HepG2 (cell line): ENCODE data around the gene PLPPR3. TPM values are rescaled to one million over a fixed set of nuclear protein-coding genes. Genes with fewer than 3 reads are reported as not detected.

Source experiments
- ATAC-seq: fragments of 200-7000 bp; cut with Tn5 transposase; 3 replicates; pipeline ENCODE4 v1.9.1; 2020; ENCODE audit warnings: mild to moderate bottlenecking, moderate library complexity
- BruUV-seq: library from RNA; stranded (reverse); fragments of 400-500 nt; replicated peaks from 2 replicates; lab custom pipeline; 2021; lab: Mats Ljungman, UMichigan
- CTCF ChIA-PET: fragments of 300-600 bp; formaldehyde crosslinking; extraction: SDS; loops from one replicate; lab custom pipeline; 2021; ENCODE audit warnings: low total read pairs, inconsistent platforms, low intra/inter-chr PET ratio; lab: Yijun Ruan, JAX
- POLR2A ChIA-PET: fragments of 350-600 bp; sonication (Branson Sonifier 250); formaldehyde crosslinking; loops from one replicate; lab custom pipeline; 2020; ENCODE audit warnings: antibody characterized with exemption, inconsistent platforms; lab: Yijun Ruan, JAX
- DNase-seq: peaks from one replicate; pipeline ENCODE4 v3.0.0-alpha.2; 2015; ENCODE audit warnings: low spot score
- FAIRE-seq: peaks from 3 replicates; lab custom pipeline; 2011; peaks lifted over from hg19 to GRCh38; lab: Jason Lieb, UNC
- H2AFZ ChIP-seq: one replicate; pipeline ENCODE4 v1.6.1; 2011; ENCODE audit warnings: low read length, inconsistent platforms
- H3K27ac ChIP-seq: fragments of 300-600 bp; 3 replicates; pipeline ENCODE4 v1.8.0; 2011; ENCODE audit warnings: mixed run types, mild to moderate bottlenecking, mixed read lengths, low read length, inconsistent platforms; ENCODE audit not compliant: insufficient read depth; ENCODE audit errors: extremely low read length
- H3K27me3 ChIP-seq, 2 experiments: fragments of 200-600 bp in 1 of 2; 2 replicates in 1 of 2; 3 replicates in 1 of 2; pipeline versions ENCODE4 v1.6.0 to v1.8.0; 2011; ENCODE audit warnings: low read length in 2 of 2, mild to moderate bottlenecking in 2 of 2, moderate library complexity in 2 of 2, inconsistent platforms in 1 of 2; ENCODE audit not compliant: insufficient read depth in 2 of 2, control insufficient read depth in 1 of 2
- H3K36me3 ChIP-seq, 2 experiments: fragments of 200-600 bp in 1 of 2; replicated peaks in 1 of 2; 2 replicates in 1 of 2; 3 replicates in 1 of 2; pipeline versions ENCODE4 v1.5.1 to v1.8.0; 2011; ENCODE audit warnings: low read length in 2 of 2, inconsistent platforms in 1 of 2; ENCODE audit not compliant: insufficient read depth in 2 of 2, control insufficient read depth in 1 of 2
- H3K4me1 ChIP-seq: 2 replicates; pipeline ENCODE4 v1.5.1; 2012; ENCODE audit warnings: low read length, inconsistent platforms; ENCODE audit not compliant: insufficient read depth
- H3K4me2 ChIP-seq: 2 replicates; pipeline ENCODE4 v1.6.0; 2011; ENCODE audit warnings: low read depth, low read length, inconsistent platforms
- H3K4me3 ChIP-seq, 3 experiments: fragments of 200-600 bp in 1 of 3; sonication (generic), shearing (Covaris generic) in 1 of 3; replicated peaks in 1 of 3; 2 replicates each; pipeline ENCODE4 v1.5.1; 2011 to 2016; ENCODE audit warnings: low read length in 3 of 3, inconsistent platforms in 2 of 3, low read depth in 2 of 3, mild to moderate bottlenecking in 2 of 3, control low read depth in 1 of 3, mixed read lengths in 1 of 3; ENCODE audit not compliant: insufficient read depth in 1 of 3
- H3K79me2 ChIP-seq: one replicate; pipeline ENCODE4 v1.6.1; 2011; ENCODE audit warnings: low read length, inconsistent platforms; ENCODE audit not compliant: insufficient read depth
- H3K9ac ChIP-seq: 2 replicates; pipeline ENCODE4 v1.6.0; 2011; ENCODE audit warnings: mild to moderate bottlenecking, low read depth, low read length, inconsistent platforms; ENCODE audit not compliant: insufficient read depth
- H3K9me3 ChIP-seq: 2 replicates; pipeline ENCODE4 v1.5.1; 2012; ENCODE audit warnings: mild to moderate bottlenecking, low read length
- H4K20me1 ChIP-seq: 2 replicates; pipeline ENCODE4 v1.6.0; 2011; ENCODE audit warnings: inconsistent platforms, mild to moderate bottlenecking, low read length, moderate library complexity; ENCODE audit not compliant: insufficient read depth
- AGO2 ChIP-seq: fragments of 200-400 bp; formaldehyde crosslinking; optimal IDR thresholded peaks from 2 replicates; pipeline ENCODE3; 2017; ENCODE audit warnings: mild to moderate bottlenecking, low read depth, low read length, moderate library complexity
- CENPBD1 ChIP-seq: sonication (generic); formaldehyde crosslinking; IDR thresholded peaks from 2 replicates; pipeline ENCODE4 v1.8.0; 2022; ENCODE audit warnings: missing genetic modification reagents, low read depth, mild to moderate bottlenecking, borderline replicate concordance
- CHD2 ChIP-seq: IDR thresholded peaks from 2 replicates; pipeline ENCODE4 v1.6.1; 2011; ENCODE audit warnings: low read depth, low read length, improper control_type of control experiment
- HINFP ChIP-seq: sonication (generic); formaldehyde crosslinking; IDR thresholded peaks from 2 replicates; pipeline ENCODE4 v1.4.0; 2020; ENCODE audit warnings: low read depth, mild to moderate bottlenecking, missing genetic modification reagents
- MYPOP ChIP-seq: sonication (generic); formaldehyde crosslinking; IDR thresholded peaks from 2 replicates; pipeline ENCODE4 v1.8.1; 2023; ENCODE audit warnings: mild to moderate bottlenecking, moderate library complexity, missing genetic modification reagents
- POLR2AphosphoS2 ChIP-seq: IDR thresholded peaks from 2 replicates; pipeline ENCODE4 v1.6.1; 2011; ENCODE audit warnings: low read depth, low read length, improper control_type of control experiment
- RBM22 ChIP-seq: fragments of 200-400 bp; formaldehyde crosslinking; optimal IDR thresholded peaks from 2 replicates; pipeline ENCODE3; 2017; ENCODE audit warnings: mild to moderate bottlenecking, low read length, moderate library complexity
- RBM39 ChIP-seq: fragments of 200-400 bp; formaldehyde crosslinking; IDR thresholded peaks from one replicate; pipeline ENCODE4 v1.6.1; 2018; ENCODE audit warnings: antibody characterized with exemption, mild to moderate bottlenecking, low read depth, low read length; ENCODE audit not compliant: poor library complexity, severe bottlenecking
- SSRP1 ChIP-seq: IDR thresholded peaks from 2 replicates; pipeline ENCODE4 v1.6.1; 2016; ENCODE audit warnings: control low read depth
- ZBTB38 ChIP-seq: sonication (generic); formaldehyde crosslinking; IDR thresholded peaks from 2 replicates; pipeline ENCODE4 v1.5.1; 2020; ENCODE audit warnings: mild to moderate bottlenecking, missing genetic modification reagents
- ZNF331 ChIP-seq: sonication (generic); formaldehyde crosslinking; IDR thresholded peaks from 2 replicates; pipeline ENCODE4 v1.4.0; 2020; ENCODE audit warnings: missing genetic modification reagents
- ZNF414 ChIP-seq: sonication (generic); formaldehyde crosslinking; IDR thresholded peaks from 2 replicates; pipeline ENCODE4 v1.5.0; 2020; ENCODE audit warnings: missing genetic modification reagents
- ZNF564 ChIP-seq: sonication (generic); formaldehyde crosslinking; IDR thresholded peaks from 2 replicates; pipeline ENCODE4 v1.8.1; 2023; ENCODE audit warnings: mild to moderate bottlenecking, missing genetic modification reagents
- ZNF740 ChIP-seq: sonication (generic); formaldehyde crosslinking; IDR thresholded peaks from 2 replicates; pipeline ENCODE4 v1.4.0; 2020; ENCODE audit warnings: missing genetic modification reagents
- ZNF879 ChIP-seq: sonication (generic); formaldehyde crosslinking; IDR thresholded peaks from 2 replicates; pipeline ENCODE4 v1.8.1; 2023; ENCODE audit warnings: missing genetic modification reagents
- WGBS: methylation state at CpG from one replicate; pipeline ENCODE4 v1.1.6; 2017; ENCODE audit warnings: low lambda C conversion rate; 5-methylcytosine and 5-hydroxymethylcytosine counted together
- in situ Hi-C: cut with HindIII; loops from 2 replicates; pipeline ENCODE4 v1.10.0; 2017; ENCODE audit warnings: low pct_unique_long_range_greater_than_20kb; ENCODE audit not compliant: extremely low pct_ligation_motif_present
- intact Hi-C: fragments of 100-400 bp; cut with micrococcal nuclease; formaldehyde crosslinking; loops from one replicate; pipeline ENCODE4 v1.10.0; 2022; ENCODE audit not compliant: unreplicated experiment
- polyA plus RNA-seq, 8 experiments: library from polyadenylated mRNA; depleted of rRNA in 3 of 8; stranded (reverse) in 7 of 8; unstranded in 1 of 8; fragments of >200 nt; fragmentation: Illumina TruSeq in 4 of 8; extraction: Trizol in 4 of 8; gene quantifications; 2 replicates each; pipeline versions ENCODE4 v1.2.1 to v1.2.3, GENCODE V29; 2011 to 2016; ENCODE audit warnings: low read depth in 4 of 8, missing spikeins in 1 of 8, mixed read lengths in 1 of 8; ENCODE audit not compliant: insufficient read depth in 1 of 8
- total RNA-seq, 5 experiments: library from RNA; depleted of rRNA; stranded (reverse); fragments of >200 nt; fragmentation: Illumina TruSeq; extraction: Trizol; gene quantifications; 2 replicates each; pipeline ENCODE4 v1.2.3, GENCODE V29; 2016; ENCODE audit warnings: low read depth in 1 of 5
- TF ChIP-seq, protein P1 (sequence below): sonication (generic); formaldehyde crosslinking; IDR thresholded peaks from 2 replicates; pipeline ENCODE4 v1.4.0; 2020; ENCODE audit warnings: missing genetic modification reagents
- TF ChIP-seq, protein P2 (sequence below): fragments of 450-650 bp; IDR thresholded peaks from 2 replicates; pipeline ENCODE4 v1.6.1; 2017

Gene PLPPR3
- total and polyA plus RNA-seq, 2 of the 13 experiments (the other 11 are each of a cell fraction or from before 2014, with no cell fraction given), result 0.07 to 0.16 TPM

DNA sequence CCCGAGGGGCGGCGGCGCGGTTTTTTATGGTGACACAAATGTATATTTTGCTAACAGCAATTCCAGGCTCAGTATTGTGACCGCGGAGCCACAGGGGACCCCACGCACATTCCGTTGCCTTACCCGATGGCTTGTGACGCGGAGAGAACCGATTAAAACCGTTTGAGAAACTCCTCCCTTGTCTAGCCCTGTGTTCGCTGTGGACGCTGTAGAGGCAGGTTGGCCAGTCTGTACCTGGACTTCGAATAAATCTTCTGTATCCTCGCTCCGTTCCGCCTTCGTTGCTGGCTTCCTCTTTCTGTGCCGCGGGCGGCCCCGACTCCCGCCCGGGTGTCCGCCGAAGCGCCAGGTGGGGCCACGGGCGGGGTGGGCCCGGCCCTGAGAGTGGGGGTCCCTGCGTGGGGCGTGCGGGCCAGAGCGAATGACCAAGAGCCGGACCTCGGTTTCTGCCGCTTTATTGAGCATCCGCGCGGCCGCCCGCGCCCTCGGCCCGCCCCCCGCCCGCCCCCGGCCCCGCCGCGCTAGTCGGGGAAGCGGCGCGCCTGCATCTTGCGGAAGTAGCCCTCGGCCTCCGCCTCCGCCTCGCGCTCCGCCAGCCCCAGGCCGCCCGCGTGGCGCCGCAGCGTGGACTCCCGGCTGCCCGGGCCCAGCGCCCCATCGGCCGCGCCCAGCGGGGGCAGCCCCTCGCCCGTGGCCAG lies 9.6 kb downstream of the PLPPR3 start:
- peaks cover 22 to 46% of the 10 kb centered on the region in 2 experiments; a peak in 4 of 5 replicates for H3K36me3 ChIP-seq
- no peak overlapping the region for H3K9ac ChIP-seq
- H2AFZ ChIP-seq, result no peak overlapping the region
- no TSS peak for BruUV-seq
- H4K20me1 ChIP-seq, result peaks cover 38% of the 10 kb centered on the region
- in situ Hi-C loops (no loop called here), intact Hi-C loops (no loop called here)
- H3K4me3 ChIP-seq, result no peak overlapping the region
- no peaks in the 10 kb centered on the region for H3K9me3 ChIP-seq
- DNase-seq, result no peak
- H3K4me1 ChIP-seq, result no peaks in the 10 kb centered on the region
- H3K4me2 ChIP-seq, result no peak overlapping the region
- POLR2A ChIA-PET, result no interaction called here
- 98% methylated on average over 63 of the region's 80 CpGs for WGBS
- no peak overlapping the region for H3K27ac ChIP-seq
- no peak for FAIRE-seq
- CTCF ChIA-PET, result no interaction called here
- peaks cover 8% of the 10 kb centered on the region for H3K79me2 ChIP-seq
- no peaks in the 10 kb centered on the region for H3K27me3 ChIP-seq
- no peak for ATAC-seq
- TF ChIP-seq CENPBD1 (CRISPR knock-in tag), result no peak
- no peak for TF ChIP-seq ZNF740 (CRISPR knock-in tag)
- TF ChIP-seq CHD2, result no peak
- TF ChIP-seq ZNF331 (CRISPR knock-in tag), result no peak
- peak; percentile 97 for TF ChIP-seq RBM22
- no peak for TF ChIP-seq ZNF414 (CRISPR knock-in tag)
- TF ChIP-seq AGO2, result peak; percentile 23
- peak; percentile 44 for TF ChIP-seq RBM39
- peak; percentile 84 for TF ChIP-seq POLR2AphosphoS2
- peak; percentile 93 for TF ChIP-seq ZBTB38 (CRISPR knock-in tag)
- no peak for TF ChIP-seq MYPOP
- TF ChIP-seq ZNF879 (CRISPR knock-in tag), result no peak
- TF ChIP-seq, protein P1, sequence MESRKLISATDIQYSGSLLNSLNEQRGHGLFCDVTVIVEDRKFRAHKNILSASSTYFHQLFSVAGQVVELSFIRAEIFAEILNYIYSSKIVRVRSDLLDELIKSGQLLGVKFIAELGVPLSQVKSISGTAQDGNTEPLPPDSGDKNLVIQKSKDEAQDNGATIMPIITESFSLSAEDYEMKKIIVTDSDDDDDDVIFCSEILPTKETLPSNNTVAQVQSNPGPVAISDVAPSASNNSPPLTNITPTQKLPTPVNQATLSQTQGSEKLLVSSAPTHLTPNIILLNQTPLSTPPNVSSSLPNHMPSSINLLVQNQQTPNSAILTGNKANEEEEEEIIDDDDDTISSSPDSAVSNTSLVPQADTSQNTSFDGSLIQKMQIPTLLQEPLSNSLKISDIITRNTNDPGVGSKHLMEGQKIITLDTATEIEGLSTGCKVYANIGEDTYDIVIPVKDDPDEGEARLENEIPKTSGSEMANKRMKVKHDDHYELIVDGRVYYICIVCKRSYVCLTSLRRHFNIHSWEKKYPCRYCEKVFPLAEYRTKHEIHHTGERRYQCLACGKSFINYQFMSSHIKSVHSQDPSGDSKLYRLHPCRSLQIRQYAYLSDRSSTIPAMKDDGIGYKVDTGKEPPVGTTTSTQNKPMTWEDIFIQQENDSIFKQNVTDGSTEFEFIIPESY (CRISPR knock-in tag), result peak; percentile 83; the same call in 1 of the 2 replicates
- TF ChIP-seq SSRP1 (CRISPR knock-in tag), result 0 out of 2 replicates have a peak, but pooled peaks have one; percentile 62
- TF ChIP-seq HINFP, result no peak
- TF ChIP-seq, protein P2, sequence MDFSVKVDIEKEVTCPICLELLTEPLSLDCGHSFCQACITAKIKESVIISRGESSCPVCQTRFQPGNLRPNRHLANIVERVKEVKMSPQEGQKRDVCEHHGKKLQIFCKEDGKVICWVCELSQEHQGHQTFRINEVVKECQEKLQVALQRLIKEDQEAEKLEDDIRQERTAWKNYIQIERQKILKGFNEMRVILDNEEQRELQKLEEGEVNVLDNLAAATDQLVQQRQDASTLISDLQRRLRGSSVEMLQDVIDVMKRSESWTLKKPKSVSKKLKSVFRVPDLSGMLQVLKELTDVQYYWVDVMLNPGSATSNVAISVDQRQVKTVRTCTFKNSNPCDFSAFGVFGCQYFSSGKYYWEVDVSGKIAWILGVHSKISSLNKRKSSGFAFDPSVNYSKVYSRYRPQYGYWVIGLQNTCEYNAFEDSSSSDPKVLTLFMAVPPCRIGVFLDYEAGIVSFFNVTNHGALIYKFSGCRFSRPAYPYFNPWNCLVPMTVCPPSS, result no peak
- TF ChIP-seq ZNF564 (CRISPR knock-in tag), result no peak
